GM23248 (cell line): ENCODE measurements around the gene EVL. TPM values are rescaled to one million over a fixed set of nuclear protein-coding genes. Genes with fewer than 3 reads are reported as not detected.
A peak's percentile ranks its signal among the peaks of the same experiment; 100 is the strongest.

Source experiments
- DNase-seq: peaks from one replicate; pipeline ENCODE4 v3.0.0-alpha.2; 2015
- H2AFZ ChIP-seq: fragments of 200-600 bp; sonication (generic); 2 replicates; pipeline ENCODE4 v1.6.1; 2016; ENCODE audit warnings: antibody characterized with exemption
- H3F3A ChIP-seq: fragments of 200-600 bp; sonication (generic); 2 replicates; pipeline ENCODE4 v1.6.1; 2016; ENCODE audit warnings: mild to moderate bottlenecking, antibody characterized with exemption, mixed run types; ENCODE audit not compliant: insufficient read depth
- H3K27ac ChIP-seq: fragments of 200-600 bp; sonication (generic); 2 replicates; pipeline ENCODE4 v1.5.1; 2016; ENCODE audit warnings: mild to moderate bottlenecking
- H3K27me3 ChIP-seq: fragments of 200-600 bp; sonication (generic); replicated peaks from 2 replicates; pipeline ENCODE4 v1.6.1; 2016; ENCODE audit warnings: mild to moderate bottlenecking; ENCODE audit not compliant: insufficient read depth
- H3K36me3 ChIP-seq: fragments of 200-600 bp; sonication (generic); 2 replicates; pipeline ENCODE4 v1.6.1; 2016; ENCODE audit warnings: low read depth, mild to moderate bottlenecking
- H3K4me1 ChIP-seq: fragments of 200-600 bp; sonication (generic); 2 replicates; pipeline ENCODE4 v1.6.1; 2016; ENCODE audit warnings: mild to moderate bottlenecking; ENCODE audit not compliant: insufficient read depth
- H3K4me2 ChIP-seq: fragments of 200-600 bp; sonication (generic); one replicate; pipeline ENCODE4 v1.6.1; 2016; ENCODE audit warnings: mild to moderate bottlenecking; ENCODE audit not compliant: unreplicated experiment
- H3K4me3 ChIP-seq: fragments of 200-600 bp; sonication (generic); 2 replicates; pipeline ENCODE4 v1.5.1; 2016; ENCODE audit warnings: mild to moderate bottlenecking
- H3K79me2 ChIP-seq: fragments of 200-600 bp; sonication (generic); 2 replicates; pipeline ENCODE4 v1.6.1; 2016; ENCODE audit warnings: mild to moderate bottlenecking; ENCODE audit not compliant: insufficient read depth
- H3K9ac ChIP-seq: fragments of 200-600 bp; sonication (generic); 2 replicates; pipeline ENCODE4 v1.6.1; 2016; ENCODE audit warnings: mild to moderate bottlenecking
- H3K9me2 ChIP-seq: fragments of 200-600 bp; sonication (generic); 2 replicates; pipeline ENCODE4 v1.6.1; 2016; ENCODE audit warnings: mixed run types, mild to moderate bottlenecking, moderate library complexity; ENCODE audit not compliant: insufficient read depth
- H3K9me3 ChIP-seq: fragments of 200-600 bp; sonication (generic); one replicate; pipeline ENCODE4 v1.6.1; 2017; ENCODE audit warnings: low read depth
- H4K20me1 ChIP-seq: fragments of 200-600 bp; sonication (generic); 2 replicates; pipeline ENCODE4 v1.6.0; 2016; ENCODE audit not compliant: insufficient read depth
- EZH2 ChIP-seq: fragments of 200-600 bp; sonication (generic); IDR thresholded peaks from 2 replicates; pipeline ENCODE4 v1.6.1; 2018; ENCODE audit warnings: antibody characterized with exemption, mild to moderate bottlenecking; ENCODE audit not compliant: insufficient read depth, poor library complexity, severe bottlenecking
- EZH2phosphoT487 ChIP-seq: fragments of 200-600 bp; sonication (generic); IDR thresholded peaks from 2 replicates; pipeline ENCODE4 v1.6.1; 2018; ENCODE audit warnings: antibody characterized with exemption, moderate library complexity, mild to moderate bottlenecking, low read depth; ENCODE audit not compliant: insufficient read depth
- WGBS, 2 experiments: methylation state at CpG; one replicate each; pipeline ENCODE4 v1.1.6; 2015 to 2017; ENCODE audit warnings: low lambda C conversion rate in 2 of 2, low coverage in 1 of 2; ENCODE audit errors: missing lambda C conversion rate in 2 of 2; 5-methylcytosine and 5-hydroxymethylcytosine counted together
- in situ Hi-C: fragments of 300-500 bp; cut with MboI; formaldehyde crosslinking; loops from 2 replicates; pipeline ENCODE4 v1.15.0; 2020
- polyA plus RNA-seq: library from polyadenylated mRNA; unstranded; fragments of >200 nt; fragmentation: Nextera tagmentation; extraction: Ambion mirVana; gene quantifications from 2 replicates; pipeline ENCODE4 v1.2.1, GENCODE V29; 2016
- total RNA-seq: library from RNA; depleted of rRNA; stranded (reverse); fragments of >200 nt; shearing (Covaris generic); gene quantifications from 2 replicates; pipeline ENCODE4 v1.2.3, GENCODE V29; 2014; rRNA removed

EVL gene
- total RNA-seq = 15.8 and 29.9 TPM in 2 replicates
- 6.2 and 6.6 TPM in 2 replicates for polyA plus RNA-seq

GRCh38 chr14:100065111-100065871 lies at the start of gene EVL:
Gene EVL, plus strand, starts transcription at chr14:100065422. Its CDS starts 79 bp downstream, at chr14:100065501.
- TF ChIP-seq EZH2phosphoT487 = no peak
- no peak for TF ChIP-seq EZH2
- Histone ChIP-seq H3K27me3 (no peaks in the 10 kb centered on the region), H3K9me2 (no peaks in the 10 kb centered on the region), H3K4me3 (no peak within 1 kb of the TSS), H3K9ac (no peak within 1 kb of the TSS), H2AFZ (no peak within 1 kb of the TSS), H3F3A (0 out of 2 replicates have a peak, but pooled peaks cover 3% of the 10 kb centered on the region), H3K79me2 (peaks cover 7% of the 10 kb centered on the region; the same call in 1 of the 2 replicates), H3K4me2 (no peak within 1 kb of the TSS), H4K20me1 (no peaks in the 10 kb centered on the region), H3K36me3 (no peaks in the 10 kb centered on the region), H3K4me1 (peaks cover 6% of the 10 kb centered on the region; the same call in 1 of the 2 replicates), H3K9me3 (no peaks in the 10 kb centered on the region), H3K27ac (no peak within 1 kb of the TSS)
- DNase-seq = no peak
- in situ Hi-C loops = no loop called here
- 88 to 94% methylated on average over 6 of the region's 6 CpGs for WGBS, 2 experiments

- Histone ChIP-seq H3K4me2 (peak overlapping the region; percentile 11), H3K9ac (0 out of 2 replicates have a peak overlapping the region, but pooled peaks have one; percentile 12), H3K4me3 (no peak overlapping the region), H3F3A (peaks cover 9% of the 10 kb centered on the region), H4K20me1 (no peaks in the 10 kb centered on the region), H3K79me2 (peaks cover 63% of the 10 kb centered on the region), H3K4me1 (peaks cover 33% of the 10 kb centered on the region), H3K27me3 (no peaks in the 10 kb centered on the region), H3K9me3 (no peaks in the 10 kb centered on the region), H3K36me3 (no peaks in the 10 kb centered on the region), H3K9me2 (no peaks in the 10 kb centered on the region), H2AFZ (no peak overlapping the region), H3K27ac (peak overlapping the region; percentile 36)
- WGBS, 2 experiments = 51 to 58% methylated on average over 5 of the region's 5 CpGs
- in situ Hi-C loops = no loop called here
- DNase-seq = peak; percentile 46
- TF ChIP-seq EZH2 (no peak), EZH2phosphoT487 (no peak)
Measured at GRCh38 chr14:100017553-100017952, 47.7 kb upstream of the EVL start.

GRCh38 chr14:100018054-100018453 lies 47.2 kb upstream of the EVL start:
- Histone ChIP-seq H3K4me3 (no peak overlapping the region), H3K9me2 (no peaks in the 10 kb centered on the region), H3K79me2 (peaks cover 61% of the 10 kb centered on the region), H3K4me2 (peak overlapping the region; percentile 11), H3F3A (peaks cover 7% of the 10 kb centered on the region), H3K27ac (peak overlapping the region; percentile 36; the same call in 1 of the 2 replicates), H3K36me3 (no peaks in the 10 kb centered on the region), H3K9me3 (no peaks in the 10 kb centered on the region), H3K4me1 (peaks cover 31% of the 10 kb centered on the region), H4K20me1 (no peaks in the 10 kb centered on the region), H3K27me3 (no peaks in the 10 kb centered on the region), H2AFZ (no peak overlapping the region), H3K9ac (0 out of 2 replicates have a peak overlapping the region, but pooled peaks have one; percentile 12)
- no peak for DNase-seq
- in situ Hi-C loops = no loop called here
- TF ChIP-seq EZH2phosphoT487 (no peak), EZH2 (no peak)
- 95 to 99% methylated on average over 7 of the region's 7 CpGs for WGBS, 2 experiments

GRCh38 chr14:100018482-100018881 lies 46.7 kb upstream of the EVL start:
- peaks cover 59% of the 10 kb centered on the region for H3K79me2 ChIP-seq
- in situ Hi-C loops = no loop called here
- TF ChIP-seq EZH2 (no peak), EZH2phosphoT487 (no peak)
- H3K27me3 ChIP-seq = no peaks in the 10 kb centered on the region
- peak overlapping the region; percentile 36; the same call in 1 of the 2 replicates for H3K27ac ChIP-seq
- no peaks in the 10 kb centered on the region for H3K9me2 ChIP-seq
- H3K4me2 ChIP-seq = no peak overlapping the region
- no peaks in the 10 kb centered on the region for H4K20me1 ChIP-seq
- peaks cover 33% of the 10 kb centered on the region for H3K4me1 ChIP-seq
- no peaks in the 10 kb centered on the region for H3K36me3 ChIP-seq
- no peaks in the 10 kb centered on the region for H3K9me3 ChIP-seq
- DNase-seq = no peak
- peaks cover 4% of the 10 kb centered on the region for H3F3A ChIP-seq
- no peak overlapping the region for H3K4me3 ChIP-seq
- WGBS, 2 experiments = 79 to 83% methylated on average over 8 of the region's 8 CpGs
- H2AFZ ChIP-seq = no peak overlapping the region
- no peak overlapping the region for H3K9ac ChIP-seq
